Keratinocyte (primary cell): ENCODE measurements around the gene C19orf12. TPM values are rescaled to one million over a fixed set of nuclear protein-coding genes. Genes with fewer than 3 reads are reported as not detected.

Experiments used
- DNase-seq: peaks from one replicate; pipeline ENCODE4 v3.0.0-alpha.2; 2011; ENCODE audit warnings: low read depth, missing footprints, low spot score
- FAIRE-seq: peaks from 2 replicates; lab custom pipeline; 2011; peaks lifted over from hg19 to GRCh38; lab: Jason Lieb, UNC
- H2AFZ ChIP-seq: 2 replicates; pipeline ENCODE4 v1.6.0; 2012; ENCODE audit warnings: low read length, control low read depth, inconsistent platforms; ENCODE audit not compliant: control insufficient read depth
- H3K27ac ChIP-seq: 2 replicates; pipeline ENCODE4 v1.5.1; 2011; ENCODE audit warnings: low read length; ENCODE audit not compliant: control insufficient read depth, insufficient read depth
- H3K27me3 ChIP-seq: 3 replicates; pipeline ENCODE4 v1.6.0; 2011; ENCODE audit warnings: low read length; ENCODE audit not compliant: control insufficient read depth, insufficient read depth; ENCODE audit errors: extremely low read depth
- H3K36me3 ChIP-seq, 2 experiments: 2 replicates in 1 of 2; 3 replicates in 1 of 2; pipeline ENCODE4 v1.5.1; 2011; ENCODE audit warnings: low read length in 2 of 2, mild to moderate bottlenecking in 1 of 2; ENCODE audit not compliant: control insufficient read depth in 2 of 2, insufficient read depth in 2 of 2; ENCODE audit errors: extremely low read depth in 1 of 2
- H3K4me1 ChIP-seq: 3 replicates; pipeline ENCODE4 v1.5.1; 2011; ENCODE audit warnings: low read length; ENCODE audit not compliant: control insufficient read depth, insufficient read depth; ENCODE audit errors: extremely low read depth
- H3K4me2 ChIP-seq: 3 replicates; pipeline ENCODE4 v1.6.0; 2011; ENCODE audit warnings: low read depth, low read length; ENCODE audit not compliant: control insufficient read depth, insufficient read depth; ENCODE audit errors: extremely low read depth
- H3K4me3 ChIP-seq, 3 experiments: fragments of 200-600 bp in 1 of 3; sonication (generic) in 1 of 3; 2 replicates in 2 of 3; 3 replicates in 1 of 3; pipeline ENCODE4 v1.5.1; 2011 to 2016; ENCODE audit warnings: low read length in 3 of 3, mild to moderate bottlenecking in 3 of 3, control low read depth in 2 of 3, inconsistent platforms in 1 of 3, low read depth in 1 of 3, mixed read lengths in 1 of 3, mixed run types in 1 of 3, moderate library complexity in 1 of 3; ENCODE audit not compliant: control insufficient read depth in 2 of 3, insufficient read depth in 2 of 3; ENCODE audit errors: extremely low read depth in 1 of 3
- H3K79me2 ChIP-seq: 2 replicates; pipeline ENCODE4 v1.6.0; 2012; ENCODE audit warnings: low read length; ENCODE audit not compliant: control insufficient read depth, insufficient read depth
- H3K9ac ChIP-seq: 3 replicates; pipeline ENCODE4 v1.6.0; 2011; ENCODE audit warnings: low read length; ENCODE audit not compliant: control insufficient read depth, insufficient read depth; ENCODE audit errors: extremely low read depth
- H3K9me1 ChIP-seq: 3 replicates; pipeline ENCODE4 v1.6.0; 2011; ENCODE audit warnings: low read length; ENCODE audit not compliant: control insufficient read depth, insufficient read depth; ENCODE audit errors: extremely low read depth
- H3K9me3 ChIP-seq: 2 replicates; pipeline ENCODE4 v1.5.1; 2012; ENCODE audit warnings: low read depth, low read length; ENCODE audit not compliant: control insufficient read depth
- H4K20me1 ChIP-seq: 3 replicates; pipeline ENCODE4 v1.6.0; 2011; ENCODE audit warnings: low read length; ENCODE audit not compliant: control insufficient read depth, insufficient read depth; ENCODE audit errors: extremely low read depth
- CTCF ChIP-seq, 3 experiments: IDR thresholded peaks in 1 of 3; conservative IDR thresholded peaks in 1 of 3; optimal IDR thresholded peaks in 1 of 3; 2 replicates in 2 of 3; 3 replicates in 1 of 3; pipeline versions ENCODE3 to v1.5.1; 2011; ENCODE audit warnings: low read length in 3 of 3, mild to moderate bottlenecking in 3 of 3, moderate library complexity in 2 of 3, control low read depth in 1 of 3, inconsistent platforms in 1 of 3; ENCODE audit not compliant: insufficient read depth in 2 of 3; ENCODE audit errors: extremely low read depth in 1 of 3
- EZH2 ChIP-seq: IDR thresholded peaks from one replicate; pipeline ENCODE4 v1.6.1; 2012; ENCODE audit warnings: inconsistent platforms, mild to moderate bottlenecking, low read length, moderate library complexity
- dilution Hi-C: fragments of 300-500 bp; cut with MboI; formaldehyde crosslinking; loops from one replicate; pipeline ENCODE4 v1.7.0; 2020; ENCODE audit warnings: low sequenced_read_pairs; ENCODE audit not compliant: extremely low pct_ligation_motif_present
- polyA minus RNA-seq, 3 experiments: library from RNA; depleted of rRNA, polyadenylated mRNA; stranded (reverse); fragments of >200 nt; gene quantifications; 1 replicate in 1 of 3; 2 replicates in 1 of 3; 3 replicates in 1 of 3; pipeline ENCODE4 v1.2.3, GENCODE V29; 2011
- polyA plus RNA-seq, 5 experiments: library from polyadenylated mRNA; depleted of rRNA in 3 of 5; stranded (reverse) in 3 of 5; stranded (forward) in 1 of 5; unstranded in 1 of 5; fragments of >200 nt; gene quantifications; 1 replicate in 1 of 5; 2 replicates in 3 of 5; 3 replicates in 1 of 5; pipeline versions ENCODE4 v1.2.1 to v1.2.3, GENCODE V29; 2011 to 2012; ENCODE audit warnings: missing spikeins in 2 of 5, low read depth in 1 of 5, low replicate concordance in 1 of 5

Gene C19orf12
- polyA plus RNA-seq: 10.9 to 14.0 TPM (median 12.3 TPM) in 3 replicates
- 2.4 TPM for polyA plus RNA-seq (2011; ENCODE audit: low read depth)
- 14.3 TPM in 2 replicates for polyA plus RNA-seq (2011; cell fraction: cytosol; rRNA removed)
- polyA plus RNA-seq (2011; cell fraction: nucleus; rRNA removed): 11.1 and 14.6 TPM in 2 replicates
- 7.1 and 12.1 TPM in 2 replicates for polyA plus RNA-seq (2012; ENCODE audit: low replicate concordance)
- polyA minus RNA-seq: 5.1 to 9.0 TPM (median 6.1 TPM) in 3 replicates
- polyA minus RNA-seq (2011; cell fraction: cytosol; rRNA and poly(A)+ RNA removed): 9.6 TPM
- 4.6 and 6.7 TPM in 2 replicates for polyA minus RNA-seq (2011; cell fraction: nucleus; rRNA and poly(A)+ RNA removed)

GRCh38 chr19:29714953-29715700, at the start of gene C19orf12:
Gene C19orf12, minus strand, starts transcription at chr19:29715261. Its CDS starts 6,848 bp downstream, at chr19:29708413.
- H2AFZ ChIP-seq: peak within 1 kb of the TSS; percentile 78
- H3K79me2 ChIP-seq: peaks cover 4% of the 10 kb centered on the region
- no peak for FAIRE-seq
- H3K27me3 ChIP-seq: no peaks in the 10 kb centered on the region
- H3K4me3 ChIP-seq: peak within 1 kb of the TSS; percentile 66 to 77 (median 71)
- dilution Hi-C loops: loop anchor here (10.0 kb wide), 1 partner anchor 110 kb away; the partner anchor contains the start of gene POP4
- no peaks in the 10 kb centered on the region for H4K20me1 ChIP-seq
- H3K9ac ChIP-seq: peak within 1 kb of the TSS; percentile 81
- no peaks in the 10 kb centered on the region for H3K9me1 ChIP-seq
- peak within 1 kb of the TSS; percentile 55 for H3K4me2 ChIP-seq
- TF ChIP-seq EZH2 (no peak), CTCF (optimal IDR thresholded peaks at IDR 0.05 in 1 of 3, IDR thresholded peaks at IDR 0.05 in 1 of 3, conservative IDR thresholded peaks at IDR 0.05 in 1 of 3; ENCODE audit: extremely low read depth in 1 of 3, insufficient read depth in 2 of 3, low read length in 3 of 3) (no peak)
- no peaks in the 10 kb centered on the region for H3K9me3 ChIP-seq
- H3K27ac ChIP-seq: peak within 1 kb of the TSS; percentile 66
- DNase-seq: no peak
- H3K4me1 ChIP-seq: peaks cover 9% of the 10 kb centered on the region
- H3K36me3 ChIP-seq: peaks cover 0 to 5% of the 10 kb centered on the region in 2 experiments

GRCh38 chr19:29764361-29764760, 49.3 kb upstream of the C19orf12 start:
- dilution Hi-C loops: no loop called here
- DNase-seq (no peak), FAIRE-seq (no peak)
- no peaks in the 10 kb centered on the region for H3K4me1 ChIP-seq
- no peaks in the 10 kb centered on the region for H3K9me1 ChIP-seq
- no peak overlapping the region for H2AFZ ChIP-seq
- H3K36me3 ChIP-seq: no peaks in the 10 kb centered on the region
- H3K4me2 ChIP-seq: no peak overlapping the region
- no peaks in the 10 kb centered on the region for H3K9me3 ChIP-seq
- H4K20me1 ChIP-seq: no peaks in the 10 kb centered on the region
- no peaks in the 10 kb centered on the region for H3K79me2 ChIP-seq
- no peaks in the 10 kb centered on the region for H3K27me3 ChIP-seq
- no peak overlapping the region for H3K9ac ChIP-seq
- H3K27ac ChIP-seq: no peak overlapping the region
- no peak overlapping the region for H3K4me3 ChIP-seq
- TF ChIP-seq CTCF (optimal IDR thresholded peaks at IDR 0.05 in 1 of 3, IDR thresholded peaks at IDR 0.05 in 1 of 3, conservative IDR thresholded peaks at IDR 0.05 in 1 of 3; ENCODE audit: extremely low read depth in 1 of 3, insufficient read depth in 2 of 3, low read length in 3 of 3): no peak
- TF ChIP-seq EZH2: no peak
